Lung (tissue), 12 donors: ENCODE measurements around the gene LRTM2. TPM values are rescaled to one million over a fixed set of nuclear protein-coding genes. Genes with fewer than 3 reads are reported as not detected.

Source experiments
- ATAC-seq: fragments of 200-7000 bp; cut with Tn5 transposase; one replicate; pipeline ENCODE4 v1.9.1; 2020; ENCODE audit warnings: moderate number of reproducible peaks; ENCODE audit not compliant: insufficient read depth, low FRiP score
- DNase-seq, 3 donors: peaks; one replicate each; pipeline ENCODE4 v3.0.0-alpha.2; 2013 to 2017
- H3K27ac ChIP-seq, 2 donors: one replicate each; pipeline ENCODE4 v1.5.1; 2013; ENCODE audit warnings: mild to moderate bottlenecking in 2 of 2, moderate library complexity in 2 of 2, control low read depth in 1 of 2, inconsistent platforms in 1 of 2, low read depth in 1 of 2, low read length in 1 of 2
- H3K27me3 ChIP-seq, 3 donors: one replicate each; pipeline ENCODE4 v1.5.1; 2013; ENCODE audit warnings: low read length in 2 of 3; ENCODE audit not compliant: control insufficient read depth in 3 of 3, insufficient read depth in 3 of 3
- H3K36me3 ChIP-seq, 4 donors: one replicate each; pipeline ENCODE4 v1.5.1; 2013; ENCODE audit warnings: low read length in 4 of 4, mild to moderate bottlenecking in 1 of 4, moderate library complexity in 1 of 4; ENCODE audit not compliant: control insufficient read depth in 4 of 4, insufficient read depth in 4 of 4
- H3K4me1 ChIP-seq, 5 donors: one replicate each; pipeline ENCODE4 v1.5.1; 2013; ENCODE audit warnings: low read length in 5 of 5, mild to moderate bottlenecking in 2 of 5, moderate library complexity in 1 of 5; ENCODE audit not compliant: control insufficient read depth in 5 of 5, insufficient read depth in 5 of 5
- H3K4me3 ChIP-seq: one replicate; pipeline ENCODE4 v1.5.1; 2013; ENCODE audit warnings: mild to moderate bottlenecking, control low read depth, moderate library complexity
- H3K9ac ChIP-seq, 2 donors: one replicate each; pipeline ENCODE4 v1.5.1; 2013; ENCODE audit warnings: low read length in 2 of 2, control low read depth in 1 of 2; ENCODE audit not compliant: insufficient read depth in 1 of 2
- H3K9me3 ChIP-seq, 4 donors: one replicate each; pipeline ENCODE4 v1.5.1; 2013; ENCODE audit warnings: low read length in 3 of 4, mild to moderate bottlenecking in 1 of 4, moderate library complexity in 1 of 4; ENCODE audit not compliant: control insufficient read depth in 4 of 4, insufficient read depth in 3 of 4
- CTCF ChIP-seq: IDR thresholded peaks from 2 replicates; pipeline ENCODE4 v1.5.1; 2012; ENCODE audit warnings: mild to moderate bottlenecking; ENCODE audit errors: control extremely low read depth, extremely low read depth
- WGBS, 2 donors: extraction: QIAGEN DNeasy Blood & Tissue Kit; methylation state at CpG; one replicate each; pipeline ENCODE4 v1.1.7; 2013; 5-methylcytosine and 5-hydroxymethylcytosine counted together
- polyA plus RNA-seq, 2 donors: library from polyadenylated mRNA; stranded (reverse); fragments of 200-250 nt; gene quantifications; one replicate each; pipeline ENCODE4 v1.2.1, GENCODE V29; 2013
- total RNA-seq, 2 donors: library from RNA; depleted of rRNA in 1 of 2; stranded (reverse); fragments of >200 nt in 1 of 2; gene quantifications; one replicate each; pipeline ENCODE4 v1.2.1, GENCODE V29; 2014 to 2021
- donor health status: control.
- donor health status: control.
- donor health status: Bipolar disorder and iron deficiency.
- donor health status: healthy.
- donor health status: DM: yes; HTN: yes; CAD: no.

LRTM2 gene
- total and polyA plus RNA-seq, 4 donors, result 0.01 to 0.06 TPM; not detected in 2

GRCh38 chr12:1878214-1878613, 57.8 kb downstream of the LRTM2 start:
- TF ChIP-seq CTCF, result no peak

GRCh38 chr12:1878695-1879094, 58.3 kb downstream of the LRTM2 start:
- peaks cover 0 to 5% (median 0%) of the 10 kb centered on the region in 3 donors for H3K27me3 ChIP-seq
- 82 to 84% methylated on average over 5 of the region's 5 CpGs for WGBS, 2 donors
- no peak overlapping the region for H3K4me3 ChIP-seq
- H3K9me3 ChIP-seq, result no peaks in the 10 kb centered on the region
- DNase-seq, result no peak
- no peaks in the 10 kb centered on the region for H3K36me3 ChIP-seq
- no peak for ATAC-seq
- TF ChIP-seq CTCF, result no peak
- H3K27ac ChIP-seq, result no peak overlapping the region
- no peak overlapping the region for H3K9ac ChIP-seq
- H3K4me1 ChIP-seq, result no peaks in the 10 kb centered on the region

More at GRCh38 chr12:1878214-1878613, 57.8 kb downstream of the LRTM2 start:
- ATAC-seq (no peak), DNase-seq (no peak)
- Histone ChIP-seq H3K36me3 (no peaks in the 10 kb centered on the region), H3K27me3 (peaks cover 0 to 5% (median 0%) of the 10 kb centered on the region in 3 donors), H3K9me3 (no peaks in the 10 kb centered on the region), H3K4me1 (no peaks in the 10 kb centered on the region), H3K4me3 (no peak overlapping the region), H3K9ac (no peak overlapping the region), H3K27ac (no peak overlapping the region)
- WGBS, 2 donors, result 91 to 94% methylated on average over 10 of the region's 10 CpGs

- no peak for ATAC-seq
- Histone ChIP-seq H3K36me3 (no peaks in the 10 kb centered on the region), H3K9ac (no peak overlapping the region), H3K27ac (no peak overlapping the region), H3K4me3 (no peak overlapping the region), H3K27me3 (peaks cover 0 to 5% (median 0%) of the 10 kb centered on the region in 3 donors), H3K9me3 (no peaks in the 10 kb centered on the region), H3K4me1 (no peaks in the 10 kb centered on the region)
- no peak for TF ChIP-seq CTCF
- DNase-seq, result no peak
- 91 to 95% methylated on average over 10 of the region's 10 CpGs for WGBS, 2 donors
These were observed 59.3 kb downstream of the LRTM2 start for GRCh38 chr12:1879633-1880032.

GRCh38 chr12:1880153-1880845, 59.9 kb downstream of the LRTM2 start:
- no peaks in the 10 kb centered on the region for H3K36me3 ChIP-seq
- no peak for ATAC-seq
- no peak for DNase-seq
- no peak for TF ChIP-seq CTCF
- no peak overlapping the region for H3K27ac ChIP-seq
- peaks cover 0 to 2% (median 0%) of the 10 kb centered on the region in 3 donors for H3K27me3 ChIP-seq
- WGBS, 2 donors, result 75 to 86% methylated on average over 18 of the region's 18 CpGs
- H3K4me3 ChIP-seq, result no peak overlapping the region
- H3K4me1 ChIP-seq, result no peaks in the 10 kb centered on the region
- no peak overlapping the region for H3K9ac ChIP-seq
- H3K9me3 ChIP-seq, result no peaks in the 10 kb centered on the region
